GM12878 (cell line): ENCODE measurements around the gene CDK17. TPM values are rescaled to one million over a fixed set of nuclear protein-coding genes. Genes with fewer than 3 reads are reported as not detected.

Experiments used
- ATAC-seq: fragments of 200-7000 bp; cut with Tn5 transposase; 3 replicates; pipeline ENCODE4 v1.9.1; 2020; ENCODE audit warnings: mild to moderate bottlenecking, moderate library complexity
- BruUV-seq: library from RNA; stranded (reverse); fragments of 400-500 nt; replicated peaks from 2 replicates; lab custom pipeline; 2021; lab: Mats Ljungman, UMichigan
- CTCF ChIA-PET: fragments of 300-600 bp; sonication (Branson Sonifier 250); formaldehyde crosslinking; extraction: SDS; loops from one replicate; lab custom pipeline; 2021; ENCODE audit warnings: inconsistent platforms; lab: Yijun Ruan, JAX
- POLR2A ChIA-PET: fragments of 350-600 bp; formaldehyde crosslinking; extraction: SDS; loops from one replicate; lab custom pipeline; 2021; ENCODE audit warnings: inconsistent platforms; lab: Charles Lee
- RAD21 ChIA-PET: fragments of 300-600 bp; sonication (Branson Sonifier 250); formaldehyde crosslinking; loops from one replicate; lab custom pipeline; 2023; ENCODE audit warnings: antibody characterized with exemption; ENCODE audit not compliant: unreplicated experiment; lab: Charles Lee
- SMC1A ChIA-PET: fragments of 300-600 bp; sonication (Branson Sonifier 250); formaldehyde crosslinking; loops from one replicate; lab custom pipeline; 2023; ENCODE audit not compliant: unreplicated experiment, uncharacterized antibody; lab: Charles Lee
- DNase-seq: peaks from one replicate; pipeline ENCODE4 v3.0.0-alpha.2; 2011; ENCODE audit warnings: low read depth, low spot score
- FAIRE-seq: peaks from 3 replicates; lab custom pipeline; 2011; peaks lifted over from hg19 to GRCh38; lab: Jason Lieb, UNC
- H2AFZ ChIP-seq: 2 replicates; pipeline ENCODE4 v1.6.0; 2011; ENCODE audit warnings: low read depth, low read length, control low read depth; ENCODE audit not compliant: control insufficient read depth
- H3K27ac ChIP-seq: 2 replicates; pipeline ENCODE4 v1.5.1; 2011; ENCODE audit warnings: control low read depth; ENCODE audit not compliant: control insufficient read depth, insufficient read depth
- H3K27me3 ChIP-seq, 2 experiments: replicated peaks in 1 of 2; 2 replicates each; pipeline versions ENCODE4 v1.6.0 to v1.6.1; 2011; ENCODE audit warnings: low read length in 1 of 2; ENCODE audit not compliant: control insufficient read depth in 2 of 2, insufficient read depth in 2 of 2
- H3K36me3 ChIP-seq, 2 experiments: 2 replicates each; pipeline ENCODE4 v1.5.1; 2011; ENCODE audit warnings: low read length in 1 of 2; ENCODE audit not compliant: control insufficient read depth in 2 of 2, insufficient read depth in 2 of 2
- H3K4me1 ChIP-seq: 2 replicates; pipeline ENCODE4 v1.6.1; 2011; ENCODE audit warnings: mild to moderate bottlenecking, low read length, moderate library complexity, mixed read lengths; ENCODE audit not compliant: control insufficient read depth, insufficient read depth
- H3K4me2 ChIP-seq: 2 replicates; pipeline ENCODE4 v1.6.0; 2011; ENCODE audit warnings: control low read depth; ENCODE audit not compliant: control insufficient read depth, insufficient read depth
- H3K4me3 ChIP-seq: fragments of 200-600 bp; sonication (generic); 2 replicates; pipeline ENCODE4 v1.5.1; 2016
- H3K79me2 ChIP-seq: 2 replicates; pipeline ENCODE4 v1.6.0; 2011; ENCODE audit warnings: low read length; ENCODE audit not compliant: control insufficient read depth, insufficient read depth
- H3K9ac ChIP-seq: 2 replicates; pipeline ENCODE4 v1.8.0; 2011; ENCODE audit warnings: low read length, control low read depth, mixed read lengths; ENCODE audit not compliant: control insufficient read depth, insufficient read depth
- H3K9me3 ChIP-seq: replicated peaks from 3 replicates; pipeline ENCODE4 v1.5.1; 2011; ENCODE audit warnings: mild to moderate bottlenecking, low read length; ENCODE audit not compliant: control insufficient read depth, insufficient read depth
- H4K20me1 ChIP-seq: 2 replicates; pipeline ENCODE4 v1.6.0; 2011; ENCODE audit not compliant: control insufficient read depth, insufficient read depth
- CBX5 ChIP-seq: sonication (generic); IDR thresholded peaks from 2 replicates; pipeline ENCODE4 v1.6.1; 2016; ENCODE audit warnings: low read depth, moderate library complexity, mild to moderate bottlenecking, inconsistent platforms
- EZH2 ChIP-seq: IDR thresholded peaks from 2 replicates; pipeline ENCODE4 v1.6.1; 2012; ENCODE audit warnings: low read depth, mild to moderate bottlenecking, control low read depth, inconsistent platforms, low read length, borderline replicate concordance; ENCODE audit not compliant: control insufficient read depth
- HDGF ChIP-seq: fragments of 450-650 bp; IDR thresholded peaks from 2 replicates; pipeline ENCODE4 v1.6.1; 2016; ENCODE audit warnings: antibody characterized with exemption
- KDM1A ChIP-seq: fragments of 200-600 bp; sonication (generic); IDR thresholded peaks from 2 replicates; pipeline ENCODE4 v1.6.1; 2016; ENCODE audit warnings: borderline replicate concordance
- MEF2B ChIP-seq: fragments of 450-650 bp; IDR thresholded peaks from 2 replicates; pipeline ENCODE4 v1.6.1; 2018; ENCODE audit warnings: mild to moderate bottlenecking, moderate library complexity; ENCODE audit not compliant: partially characterized antibody, poor library complexity, severe bottlenecking
- MYB ChIP-seq: fragments of 150-350 bp; IDR thresholded peaks from 2 replicates; pipeline ENCODE4 v1.6.1; 2014; ENCODE audit warnings: mild to moderate bottlenecking, low read depth, low read length, borderline replicate concordance
- RAD21 ChIP-seq: IDR thresholded peaks from 2 replicates; pipeline ENCODE4 v1.6.1; 2011; ENCODE audit warnings: mild to moderate bottlenecking, low read depth, low read length, moderate library complexity; ENCODE audit not compliant: insufficient read depth
- RB1 ChIP-seq: fragments of 450-650 bp; formaldehyde crosslinking; IDR thresholded peaks from 2 replicates; pipeline ENCODE4 v1.6.1; 2017; ENCODE audit warnings: mild to moderate bottlenecking, borderline replicate concordance
- SMAD5 ChIP-seq: IDR thresholded peaks from 2 replicates; pipeline ENCODE4 v1.6.1; 2016; ENCODE audit warnings: antibody characterized with exemption, low read depth
- SREBF1 ChIP-seq: IDR thresholded peaks from 2 replicates; pipeline ENCODE4 v1.6.1; 2012; ENCODE audit warnings: mild to moderate bottlenecking, low read length
- ZNF24 ChIP-seq: fragments of 450-650 bp; IDR thresholded peaks from 2 replicates; pipeline ENCODE4 v1.6.1; 2017; ENCODE audit warnings: antibody characterized with exemption, mild to moderate bottlenecking
- ZNF384 ChIP-seq: IDR thresholded peaks from 2 replicates; pipeline ENCODE4 v1.6.1; 2012; ENCODE audit warnings: low read depth, mild to moderate bottlenecking, low read length, improper control_type of control experiment, borderline replicate concordance
- WGBS: methylation state at CpG from one replicate; pipeline ENCODE4 v1.1.6; 2016; ENCODE audit warnings: low lambda C conversion rate; ENCODE audit not compliant: insufficient replicate concordance, insufficient coverage; ENCODE audit errors: missing lambda C conversion rate; 5-methylcytosine and 5-hydroxymethylcytosine counted together
- in situ Hi-C: fragments of 300-500 bp; cut with MboI; formaldehyde crosslinking; loops from 9 replicates; pipeline ENCODE4 v1.14.3; 2018; ENCODE audit warnings: mixed read lengths
- intact Hi-C: fragments of 100-400 bp; cut with micrococcal nuclease; formaldehyde crosslinking; loops from one replicate; pipeline ENCODE4 v1.14.2; 2022; ENCODE audit not compliant: unreplicated experiment
- polyA plus RNA-seq, 11 experiments: library from polyadenylated mRNA; depleted of rRNA in 4 of 11; unstranded in 6 of 11; stranded (reverse) in 5 of 11; fragments of >200 nt; fragmentation: Nextera tagmentation in 4 of 11; fragmentation: Illumina TruSeq in 1 of 11; extraction: Ambion mirVana in 4 of 11; extraction: Trizol in 1 of 11; gene quantifications; 1 replicate in 1 of 11; 2 replicates in 10 of 11; pipeline versions ENCODE4 v1.2.1 to v1.2.3, GENCODE V29; 2011 to 2016; ENCODE audit warnings: inconsistent platforms in 2 of 11, missing spikeins in 2 of 11, low read depth in 1 of 11
- total RNA-seq, 4 experiments: library from RNA; depleted of rRNA in 3 of 4; stranded (reverse); fragments of >200 nt in 3 of 4; fragmentation: Illumina TruSeq in 1 of 4; extraction: Trizol in 1 of 4; gene quantifications; 2 replicates each; pipeline versions ENCODE4 v1.2.1 to v1.2.3, GENCODE V29; 2013 to 2021
- TF ChIP-seq, protein P1 (sequence below): IDR thresholded peaks from 2 replicates; pipeline ENCODE4 v1.6.1; 2012; ENCODE audit warnings: low read depth, low read length, improper control_type of control experiment
- TF ChIP-seq, protein P2 (sequence below): IDR thresholded peaks from 2 replicates; pipeline ENCODE4 v1.6.1; 2011; ENCODE audit warnings: borderline replicate concordance, low read depth, mild to moderate bottlenecking, moderate library complexity, low read length; ENCODE audit not compliant: insufficient read depth, poor library complexity, severe bottlenecking

CDK17 gene
- total and polyA plus RNA-seq, 10 of the 15 experiments (the other 5 are each of a cell fraction or from before 2014, with no cell fraction given) = 5.6 to 45.6 (median 18.3) TPM

DNA sequence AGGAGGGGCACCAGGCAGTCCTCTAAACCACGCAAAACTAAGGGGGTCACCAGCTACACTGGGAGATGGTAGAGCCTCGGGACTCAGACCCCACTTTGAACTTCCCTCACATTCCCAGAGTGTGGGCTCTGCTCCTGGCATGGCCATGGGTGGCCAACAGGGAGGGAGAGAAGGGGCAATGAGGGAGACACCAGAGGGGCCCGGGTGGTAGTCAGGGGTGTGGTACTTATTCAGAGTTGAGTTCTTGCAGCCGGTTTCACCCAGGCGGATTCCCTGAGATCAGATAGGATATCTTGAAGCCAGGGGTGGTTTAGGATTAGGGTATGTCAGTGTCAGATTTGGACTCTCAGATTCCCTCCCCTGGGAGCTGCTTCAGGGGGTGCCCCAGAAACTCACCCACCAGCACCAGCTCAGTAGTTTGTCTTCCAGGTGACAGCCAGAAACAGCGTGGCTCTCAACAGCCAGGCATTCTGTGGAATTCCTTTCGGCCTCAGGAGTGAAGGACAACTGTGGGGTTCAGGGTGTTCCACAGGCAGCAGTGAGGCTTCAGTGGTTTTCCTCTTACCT lies 150.0 kb downstream of the CDK17 start:
- no peak overlapping the region for H3K4me2 ChIP-seq
- CTCF ChIA-PET = no interaction called here
- H4K20me1 ChIP-seq = no peaks in the 10 kb centered on the region
- in situ Hi-C loops = no loop called here
- H3K36me3 ChIP-seq = peaks cover 0 to 13% of the 10 kb centered on the region in 2 experiments; a peak in 3 of 4 replicates
- BruUV-seq = no TSS peak
- H3K9me3 ChIP-seq = no peaks in the 10 kb centered on the region
- no peaks in the 10 kb centered on the region for H3K27me3 ChIP-seq
- no peaks in the 10 kb centered on the region for H3K4me1 ChIP-seq
- RAD21 ChIA-PET = no interaction called here
- no peak overlapping the region for H3K4me3 ChIP-seq
- H3K79me2 ChIP-seq = no peaks in the 10 kb centered on the region
- TF ChIP-seq HDGF (no peak), CBX5 (no peak), KDM1A (no peak), MEF2B (no peak), EZH2 (no peak), ZNF24 (no peak), RB1 (no peak), ZNF384 (no peak), SREBF1 (no peak), RAD21 (no peak), SMAD5 (no peak), MYB (no peak)
- TF ChIP-seq, protein P1, sequence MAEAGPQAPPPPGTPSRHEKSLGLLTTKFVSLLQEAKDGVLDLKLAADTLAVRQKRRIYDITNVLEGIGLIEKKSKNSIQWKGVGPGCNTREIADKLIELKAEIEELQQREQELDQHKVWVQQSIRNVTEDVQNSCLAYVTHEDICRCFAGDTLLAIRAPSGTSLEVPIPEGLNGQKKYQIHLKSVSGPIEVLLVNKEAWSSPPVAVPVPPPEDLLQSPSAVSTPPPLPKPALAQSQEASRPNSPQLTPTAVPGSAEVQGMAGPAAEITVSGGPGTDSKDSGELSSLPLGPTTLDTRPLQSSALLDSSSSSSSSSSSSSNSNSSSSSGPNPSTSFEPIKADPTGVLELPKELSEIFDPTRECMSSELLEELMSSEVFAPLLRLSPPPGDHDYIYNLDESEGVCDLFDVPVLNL = no peak
- TF ChIP-seq, protein P2, sequence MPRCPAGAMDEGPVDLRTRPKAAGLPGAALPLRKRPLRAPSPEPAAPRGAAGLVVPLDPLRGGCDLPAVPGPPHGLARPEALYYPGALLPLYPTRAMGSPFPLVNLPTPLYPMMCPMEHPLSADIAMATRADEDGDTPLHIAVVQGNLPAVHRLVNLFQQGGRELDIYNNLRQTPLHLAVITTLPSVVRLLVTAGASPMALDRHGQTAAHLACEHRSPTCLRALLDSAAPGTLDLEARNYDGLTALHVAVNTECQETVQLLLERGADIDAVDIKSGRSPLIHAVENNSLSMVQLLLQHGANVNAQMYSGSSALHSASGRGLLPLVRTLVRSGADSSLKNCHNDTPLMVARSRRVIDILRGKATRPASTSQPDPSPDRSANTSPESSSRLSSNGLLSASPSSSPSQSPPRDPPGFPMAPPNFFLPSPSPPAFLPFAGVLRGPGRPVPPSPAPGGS = no peak
- SMC1A ChIA-PET = interaction anchor here (0.7 to 1.1 kb wide), 3 partner anchors 10 to 209 kb away, joined by 3 to 4 read pairs (median 3); no protein-coding TSS in a partner anchor
- FAIRE-seq (no peak), ATAC-seq (no peak), DNase-seq (no peak)
- no peak overlapping the region for H3K27ac ChIP-seq
- no peak overlapping the region for H2AFZ ChIP-seq
- POLR2A ChIA-PET = no interaction called here
- WGBS = 78% methylated on average over 7 of the region's 7 CpGs
- intact Hi-C loops = no loop called here
- no peak overlapping the region for H3K9ac ChIP-seq
